Stimulated activated naive CD4-positive, alpha-beta T cell treated with Interleukin-2 at 50 U/mL for 16 hours (primary cell): ENCODE measurements around the gene LAMB3.
"Not testable (repeated sequence)": the region's sequence is repeated elsewhere in the genome, so short reads cannot be mapped to it uniquely, and the experiment has no call there.

ENCODE experiments used
- DNase-seq: peaks from one replicate; lab custom pipeline; 2025; lab: John Stamatoyannopoulos, UW

Gene LAMB3

DNA sequence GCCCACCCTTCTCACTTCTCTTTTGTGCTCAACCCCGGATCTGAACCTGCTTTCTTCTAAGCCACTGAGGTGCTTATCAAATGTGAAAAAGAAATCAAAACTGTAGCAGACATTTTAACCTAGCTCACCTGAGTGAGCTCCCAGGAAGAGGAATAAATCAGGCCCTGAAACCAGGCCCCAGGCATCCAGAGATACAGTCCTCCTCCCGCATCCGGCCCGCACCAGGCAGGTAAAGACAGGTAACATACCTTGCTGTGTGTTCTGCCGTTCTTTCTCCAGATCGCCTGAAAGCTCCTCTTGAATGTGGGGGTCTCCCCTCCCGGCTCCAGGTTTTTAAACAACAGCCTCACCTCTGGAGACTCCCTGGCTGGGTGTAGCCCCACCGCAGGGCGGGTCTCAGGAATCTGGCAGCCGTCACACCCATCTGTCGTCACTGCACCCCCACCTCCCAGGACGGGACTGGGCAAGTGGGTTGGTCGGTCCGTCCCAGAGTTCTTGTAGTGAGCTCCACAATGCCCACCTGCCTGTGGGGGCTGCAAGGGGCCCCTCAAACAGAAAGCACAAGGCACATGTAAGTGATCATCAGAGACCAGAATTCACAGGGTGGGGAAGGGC lies at the start of gene LAMB3:
Gene LAMB3 (minus strand): TSS at position 305 of the 615 bp plus-strand sequence. CDS start 1,481 bp downstream, outside the sequence.
- DNase-seq, result no peak

DNA sequence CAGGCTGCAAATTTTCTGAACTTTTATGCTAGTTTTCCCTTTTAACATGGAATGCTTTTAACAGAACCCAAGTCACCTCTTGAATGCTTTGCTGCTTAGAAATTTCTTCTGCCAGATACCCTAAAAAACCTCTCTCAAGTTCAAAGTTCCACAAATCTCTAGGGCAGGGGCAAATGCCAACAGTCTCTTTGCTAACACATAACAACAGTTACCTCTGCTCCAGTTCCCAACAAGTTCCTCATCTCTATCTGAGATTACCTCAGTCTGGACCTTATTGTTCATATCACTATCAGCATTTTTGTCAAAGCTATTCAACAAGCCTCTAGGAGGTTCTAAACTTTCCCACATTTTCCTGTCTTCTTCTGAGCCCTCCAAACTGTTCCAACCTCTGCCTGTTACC lies 48.5 kb upstream of the LAMB3 start:
- not testable (repeated sequence) for DNase-seq

DNA sequence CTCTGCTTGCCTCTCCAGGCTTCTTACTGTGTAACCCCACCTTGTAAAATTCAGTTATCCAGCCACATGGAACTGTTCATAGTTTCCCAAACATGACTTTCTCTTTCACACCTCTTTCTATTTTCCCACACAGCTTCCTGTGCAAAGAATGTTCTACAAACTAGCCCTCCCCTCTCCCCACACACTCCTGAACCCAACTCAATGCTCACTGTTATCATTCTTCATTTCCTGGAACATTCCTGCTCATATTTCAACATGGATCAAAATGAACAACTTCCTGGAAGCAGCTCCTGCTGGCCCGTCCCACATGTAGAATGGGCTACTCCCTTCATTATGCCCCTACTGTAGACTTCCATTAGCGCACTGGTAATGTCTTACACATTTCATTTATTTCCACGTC lies 44.9 kb upstream of the LAMB3 start:
- DNase-seq, result no peak

DNA sequence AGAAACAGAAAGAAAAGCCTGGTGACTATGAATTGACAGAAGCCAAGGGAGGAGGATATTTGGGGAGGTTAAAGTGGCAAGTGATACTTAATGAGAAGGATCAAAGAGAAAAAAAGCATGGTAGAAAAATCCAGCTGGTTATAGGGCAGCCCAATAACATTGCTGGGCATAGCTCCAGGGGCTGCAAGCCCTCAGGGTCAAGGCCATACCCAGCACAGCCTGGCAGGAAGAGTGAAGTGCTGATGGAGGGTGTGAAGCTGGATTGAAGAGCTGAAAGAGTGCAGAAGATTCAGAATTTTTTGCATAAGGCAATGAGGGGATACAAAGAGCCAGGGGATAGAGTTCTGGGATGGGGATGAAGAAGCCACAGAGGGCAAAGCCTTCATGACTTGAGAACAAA lies 44.4 kb upstream of the LAMB3 start:
- no peak for DNase-seq

DNA sequence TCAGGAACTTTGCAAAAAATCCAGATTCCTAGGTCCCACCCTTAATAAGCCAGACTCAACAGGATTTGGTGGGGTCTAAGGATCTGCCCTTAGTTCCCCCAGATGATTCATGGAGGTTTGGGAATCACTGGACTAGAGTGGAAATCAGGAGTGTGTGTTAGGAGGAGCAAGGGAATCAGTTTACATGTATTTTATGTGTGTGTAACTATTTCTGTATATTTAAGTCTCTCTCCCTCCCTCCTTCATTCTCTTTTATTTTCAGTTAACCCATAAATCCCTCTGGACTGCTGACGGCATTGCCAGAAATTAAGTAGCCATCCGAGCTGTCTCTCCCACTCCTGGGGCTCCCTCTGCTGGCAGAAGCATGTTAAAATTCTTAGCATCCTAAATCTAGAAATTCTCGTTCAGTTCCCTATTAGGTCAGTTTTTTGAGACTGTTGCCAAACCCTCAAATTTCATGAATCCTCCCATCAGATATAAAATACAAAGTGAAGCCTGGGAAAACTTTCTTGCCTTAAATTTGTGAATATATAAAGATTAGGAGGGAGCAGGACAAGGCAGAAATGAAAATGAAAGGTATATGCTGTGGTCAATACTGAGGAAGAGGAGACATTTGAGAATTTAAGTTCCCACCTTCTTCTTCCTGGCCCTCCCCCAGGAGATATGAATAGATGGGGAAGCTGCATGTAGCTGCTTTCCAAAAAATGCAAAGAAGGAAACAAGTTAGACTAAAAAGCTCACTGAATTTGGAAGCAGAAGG lies 40.7 kb upstream of the LAMB3 start:
- peak; percentile 66 for DNase-seq

DNA sequence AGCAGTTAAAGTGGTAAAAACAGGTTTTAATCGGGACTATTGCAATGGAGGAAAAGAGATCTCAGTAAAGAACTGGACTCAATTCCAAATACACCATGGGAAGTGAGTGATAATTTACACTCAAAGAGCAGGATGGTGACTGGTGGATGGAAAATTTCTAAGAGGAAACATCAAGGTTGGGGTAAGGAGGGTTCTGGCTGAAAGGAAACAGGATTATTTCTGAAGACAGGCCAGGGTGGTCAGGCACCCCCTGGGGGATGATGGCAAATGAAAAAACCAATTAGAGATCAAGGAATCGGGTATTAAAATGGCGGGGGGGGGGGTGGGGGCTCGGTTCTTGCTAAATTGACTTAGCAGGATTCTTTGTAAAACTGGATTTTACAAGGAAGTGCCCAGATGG lies 40.1 kb upstream of the LAMB3 start:
- no peak for DNase-seq

DNA sequence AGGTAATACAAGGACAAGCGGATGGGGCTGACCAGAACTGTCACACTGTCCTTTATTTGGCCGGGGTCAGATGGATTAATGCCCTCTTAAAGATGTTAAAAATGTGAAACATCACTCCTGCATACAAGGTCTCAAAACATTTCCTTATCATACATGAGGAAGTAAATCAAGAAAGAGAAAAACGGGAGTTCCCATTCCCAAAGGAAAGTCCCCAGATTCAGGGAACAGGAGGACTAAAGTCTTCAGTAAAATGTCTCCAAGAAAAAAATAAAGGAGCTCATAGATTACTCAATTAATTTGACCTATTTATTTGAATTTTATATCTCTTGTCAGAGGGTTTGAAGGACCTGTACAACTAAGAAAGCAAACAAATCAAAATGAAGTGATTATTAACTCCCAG lies 39.0 kb upstream of the LAMB3 start:
- no peak for DNase-seq

DNA sequence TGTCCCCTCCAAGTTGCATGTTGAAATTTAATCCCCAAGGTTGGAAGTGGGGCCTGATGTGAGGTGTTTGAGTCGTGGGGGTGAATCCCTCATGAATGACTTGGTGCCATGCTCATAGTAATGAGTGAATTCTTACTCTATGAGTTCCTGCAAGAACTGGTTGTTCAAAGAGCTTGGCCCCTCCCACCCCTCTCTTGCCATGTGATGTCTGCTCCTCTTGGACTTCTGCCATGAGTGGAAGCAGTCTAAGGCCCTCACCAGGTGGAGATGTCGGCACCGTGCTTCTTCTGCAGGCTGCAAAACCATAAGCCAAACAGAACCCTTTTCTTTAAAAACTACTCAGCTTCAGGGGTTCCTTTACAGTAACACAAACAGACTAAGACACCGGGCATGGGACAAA lies 37.3 kb upstream of the LAMB3 start:
- DNase-seq, result no peak

DNA sequence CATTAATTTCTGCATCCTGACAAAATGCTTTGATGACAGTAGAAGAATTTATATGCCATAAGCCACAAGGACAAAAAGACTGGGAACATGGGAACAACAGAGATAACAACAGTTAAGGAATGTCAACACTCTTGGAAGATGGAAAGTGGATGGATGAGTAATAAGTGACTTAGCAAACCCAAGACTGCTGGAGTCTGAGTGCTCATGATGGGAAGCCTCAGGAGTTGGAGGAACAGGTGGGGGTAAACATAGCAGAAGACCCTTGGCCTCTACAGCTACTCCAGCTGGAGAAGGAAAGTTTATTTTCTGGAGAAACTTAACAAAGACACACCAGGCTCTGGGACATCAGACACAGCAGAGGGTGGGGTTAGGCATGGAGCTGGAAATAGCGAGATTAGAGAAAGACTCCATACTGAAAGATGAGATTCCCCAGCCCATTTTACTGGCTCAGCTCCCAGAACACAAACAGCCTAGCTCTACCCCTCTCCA lies 36.6 kb upstream of the LAMB3 start:
- no peak for DNase-seq

DNA sequence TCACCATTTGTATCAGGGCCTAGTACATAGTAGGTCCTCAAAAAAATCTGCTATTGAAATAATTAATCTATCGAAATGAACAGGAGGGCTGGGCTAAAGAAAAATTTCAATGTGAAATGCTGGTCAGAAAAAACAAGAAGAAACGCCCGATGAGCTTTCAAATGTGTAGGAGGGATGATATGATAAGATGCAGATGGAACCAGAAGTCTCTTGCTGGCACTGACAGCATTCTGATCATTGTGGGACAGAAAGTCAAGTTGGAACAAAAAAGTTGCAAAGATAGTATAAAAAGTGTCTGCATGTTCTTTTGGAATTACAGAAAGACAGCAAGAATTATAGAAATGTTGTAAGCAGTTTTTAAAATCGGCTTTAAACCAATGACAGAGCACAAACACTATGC lies 34.1 kb upstream of the LAMB3 start:
- DNase-seq, result no peak

DNA sequence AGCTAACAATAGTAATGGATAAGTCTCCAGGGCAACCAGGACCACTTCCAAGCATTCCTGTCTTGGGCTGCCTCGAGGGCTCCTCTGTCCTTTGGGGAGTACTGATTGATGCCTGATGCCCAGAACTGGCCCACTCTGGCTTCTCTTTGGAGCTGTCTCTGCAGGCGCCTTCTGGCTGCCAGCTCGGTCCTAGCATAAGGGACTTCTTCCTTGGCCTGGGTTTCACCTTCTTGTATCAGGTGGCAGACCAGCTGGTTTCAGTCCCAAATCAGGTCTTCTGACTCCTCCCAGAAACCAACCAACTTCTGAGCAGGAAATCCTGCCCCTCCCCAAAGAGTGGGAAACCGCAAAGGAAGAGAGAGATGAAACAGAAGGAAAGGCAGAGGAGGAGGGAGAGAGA lies 33.6 kb upstream of the LAMB3 start:
- no peak for DNase-seq

DNA sequence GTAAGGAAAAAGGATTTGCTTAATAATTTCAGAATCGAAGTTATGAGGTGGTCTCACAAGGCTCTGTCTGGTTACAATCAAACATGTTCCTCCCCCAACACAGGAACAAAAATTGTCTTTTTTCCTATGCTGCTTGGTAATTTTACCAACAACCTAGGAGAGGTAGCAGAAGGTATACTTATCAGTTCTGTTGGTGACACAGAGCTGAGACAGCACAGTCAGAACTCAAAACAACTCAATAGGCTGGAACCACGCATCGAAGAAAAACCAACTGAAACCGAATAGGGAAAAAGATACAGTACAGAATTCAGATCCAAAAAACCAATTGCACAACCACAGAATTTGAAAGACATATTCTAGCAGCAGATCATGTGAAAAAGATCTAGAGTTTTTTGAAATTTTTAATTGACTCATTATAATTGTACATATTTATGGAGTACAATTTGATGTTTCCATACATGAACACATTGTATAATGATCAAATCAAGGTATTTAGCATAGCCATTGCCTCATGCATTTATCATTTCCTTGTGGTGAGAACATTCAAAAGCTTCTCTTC lies 26.8 kb upstream of the LAMB3 start:
- DNase-seq, result no peak

DNA sequence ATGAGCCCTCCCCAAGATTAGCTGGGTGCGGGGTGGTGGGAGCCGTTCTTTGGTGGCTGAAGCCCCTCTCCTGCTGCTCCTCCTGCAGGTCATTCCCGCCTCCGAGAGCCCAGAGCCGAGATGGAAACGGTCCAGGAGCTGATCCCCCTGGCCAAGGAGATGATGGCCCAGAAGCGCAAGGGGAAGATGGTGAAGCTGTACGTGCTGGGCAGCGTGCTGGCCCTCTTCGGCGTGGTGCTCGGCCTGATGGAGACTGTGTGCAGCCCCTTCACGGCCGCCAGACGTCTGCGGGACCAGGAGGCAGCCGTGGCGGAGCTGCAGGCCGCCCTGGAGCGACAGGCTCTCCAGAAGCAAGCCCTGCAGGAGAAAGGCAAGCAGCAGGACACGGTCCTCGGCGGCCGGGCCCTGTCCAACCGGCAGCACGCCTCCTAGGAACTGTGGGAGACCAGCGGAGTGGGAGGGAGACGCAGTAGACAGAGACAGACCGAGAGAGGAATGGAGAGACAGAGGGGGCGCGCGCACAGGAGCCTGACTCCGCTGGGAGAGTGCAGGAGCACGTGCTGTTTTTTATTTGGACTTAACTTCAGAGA lies 23.4 kb upstream of the LAMB3 start:
- DNase-seq, result no peak

DNA sequence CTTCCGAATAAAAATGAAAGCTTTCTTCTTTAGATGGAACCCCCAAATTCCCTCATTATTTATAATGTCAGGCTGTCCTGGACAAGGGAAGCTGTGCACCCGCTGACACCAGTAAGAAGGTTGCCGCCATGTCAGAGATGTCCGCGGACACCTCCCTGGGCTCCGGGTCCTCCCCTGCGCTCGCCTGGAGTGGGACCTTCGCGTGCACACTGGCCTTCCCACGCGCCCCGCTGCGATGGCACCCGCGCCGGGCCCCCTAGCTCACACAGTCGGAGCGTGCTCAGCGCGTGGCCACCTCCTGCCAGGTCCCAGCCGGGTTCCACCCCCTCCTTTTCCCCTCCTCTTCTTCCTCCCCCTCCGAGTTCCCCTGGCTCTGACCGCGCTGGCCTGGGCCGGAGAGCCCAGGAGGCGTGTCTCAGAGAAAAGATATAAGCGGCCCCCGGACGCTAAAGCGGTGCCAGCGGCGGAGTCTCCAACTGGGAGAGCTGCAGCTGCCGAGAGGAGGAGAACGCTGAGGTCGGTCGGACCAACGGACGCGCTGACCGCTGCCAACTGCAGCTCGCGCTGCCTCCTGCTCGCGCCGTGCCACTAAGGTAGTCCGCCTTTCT lies 22.8 kb upstream of the LAMB3 start, which contains the start of gene G0S2:
Gene G0S2 (plus strand): TSS at position 456 of the 608 bp plus-strand sequence. CDS start 273 bp downstream, outside the sequence.
- peak; percentile 34 for DNase-seq

DNA sequence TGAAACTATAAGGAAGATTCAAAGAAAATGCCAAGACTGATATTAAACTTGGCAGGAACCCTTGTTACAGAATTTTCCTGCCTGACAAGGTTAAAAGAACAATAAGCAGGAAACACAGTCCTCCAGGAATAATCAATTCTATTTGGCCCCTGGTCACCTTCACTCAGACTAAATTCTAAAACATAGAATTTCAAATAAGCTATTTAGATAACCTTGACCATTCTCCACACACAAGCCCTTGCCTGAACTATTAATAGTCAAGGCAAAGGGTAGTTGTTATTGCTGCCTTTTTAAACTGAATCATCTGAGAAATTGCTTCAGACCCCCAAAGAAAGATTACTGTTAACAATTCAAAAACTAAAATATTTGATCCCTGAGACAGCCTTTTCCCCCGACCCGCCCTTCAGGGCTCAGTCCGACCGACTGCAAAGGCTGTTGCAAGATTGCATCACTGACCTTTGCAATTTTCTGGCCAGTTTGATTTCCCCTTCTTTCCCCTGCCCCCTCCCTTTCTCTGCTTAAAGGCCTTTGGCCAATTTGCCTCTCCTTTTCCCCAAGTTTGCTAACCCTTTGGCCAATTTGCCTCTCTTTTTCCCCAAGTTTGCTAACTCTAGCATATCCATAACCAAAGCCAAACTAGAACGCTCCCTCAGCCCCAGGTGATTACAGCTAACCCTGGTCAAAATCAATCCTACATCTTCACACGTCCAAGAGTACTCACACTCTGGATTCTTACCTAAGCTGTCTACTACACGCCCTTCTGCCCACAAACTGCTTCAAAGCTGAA lies 21.6 kb upstream of the LAMB3 start:
- DNase-seq, result no peak

DNA sequence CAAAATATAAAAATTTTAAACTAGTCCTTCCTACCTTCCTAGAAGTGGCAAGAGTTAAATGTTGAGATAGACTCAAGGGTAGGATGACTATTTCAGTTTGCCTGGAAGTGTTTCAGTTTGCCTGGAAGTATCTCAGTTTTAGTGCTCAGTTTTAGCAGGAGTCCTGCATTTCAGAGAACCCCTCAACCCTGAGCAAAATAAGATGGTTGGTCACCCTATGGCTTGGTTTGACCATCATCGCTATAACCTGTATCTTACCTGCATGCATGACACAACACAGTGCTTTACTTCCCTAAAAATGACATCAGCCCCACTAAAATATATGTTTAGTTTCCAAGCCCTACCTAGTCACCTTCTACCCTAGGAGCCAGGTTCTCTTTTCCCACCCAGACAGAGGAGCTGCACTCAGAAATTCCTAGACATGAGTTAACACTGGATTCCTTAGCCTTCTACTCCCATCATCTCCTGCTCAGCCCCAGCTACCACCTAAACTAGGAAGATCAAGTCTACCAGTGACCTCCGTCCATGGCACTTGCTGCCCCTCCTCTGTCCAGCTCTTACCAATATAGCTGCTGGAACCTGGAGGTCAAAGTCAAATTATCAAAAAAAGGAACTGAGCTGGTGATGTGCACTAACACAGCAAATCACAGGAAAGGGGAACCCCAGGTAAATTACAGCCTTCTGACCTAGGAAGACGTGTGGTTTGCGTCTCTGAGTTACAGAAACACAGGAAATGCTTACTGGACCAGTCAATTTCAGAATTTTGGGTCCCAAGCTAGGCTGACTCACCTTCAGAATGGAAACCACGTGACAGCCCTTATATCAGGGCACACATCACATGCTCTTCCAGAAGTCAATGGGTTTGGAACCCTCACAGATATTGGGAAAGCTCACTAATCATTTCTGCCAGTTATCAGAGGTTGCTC lies 20.7 kb upstream of the LAMB3 start:
- peak; percentile 10 for DNase-seq

DNA sequence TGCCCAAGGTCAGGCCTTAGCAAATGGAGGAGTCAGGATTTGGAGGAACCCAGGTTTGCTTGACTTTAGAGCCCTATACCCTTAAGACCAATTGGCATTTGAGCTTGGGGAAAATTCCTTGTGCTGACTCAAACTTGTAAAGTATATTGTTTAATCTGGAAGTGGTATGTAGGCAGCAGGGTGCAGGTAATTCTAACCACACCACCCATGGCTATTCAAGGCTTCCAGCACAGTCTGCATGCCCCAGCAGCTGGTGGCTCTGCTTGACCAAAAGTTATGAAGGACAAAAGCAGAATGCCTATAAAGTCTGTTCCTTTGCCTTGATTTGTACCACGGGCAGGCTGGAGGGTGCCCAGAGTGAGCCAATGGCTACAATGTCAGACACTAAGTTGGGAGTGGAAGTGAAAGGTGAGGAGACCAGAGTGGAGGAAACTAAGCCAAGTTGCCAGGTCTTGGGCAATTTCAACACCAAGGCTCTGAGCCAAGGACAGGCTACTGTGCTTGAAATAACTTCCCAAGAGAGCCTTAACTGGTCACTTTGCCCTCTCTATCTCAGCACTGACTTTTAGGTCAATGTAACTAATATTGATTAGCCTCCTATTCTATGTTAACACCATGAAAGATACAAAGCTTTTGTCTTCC lies 18.3 kb upstream of the LAMB3 start:
- DNase-seq, result no peak

DNA sequence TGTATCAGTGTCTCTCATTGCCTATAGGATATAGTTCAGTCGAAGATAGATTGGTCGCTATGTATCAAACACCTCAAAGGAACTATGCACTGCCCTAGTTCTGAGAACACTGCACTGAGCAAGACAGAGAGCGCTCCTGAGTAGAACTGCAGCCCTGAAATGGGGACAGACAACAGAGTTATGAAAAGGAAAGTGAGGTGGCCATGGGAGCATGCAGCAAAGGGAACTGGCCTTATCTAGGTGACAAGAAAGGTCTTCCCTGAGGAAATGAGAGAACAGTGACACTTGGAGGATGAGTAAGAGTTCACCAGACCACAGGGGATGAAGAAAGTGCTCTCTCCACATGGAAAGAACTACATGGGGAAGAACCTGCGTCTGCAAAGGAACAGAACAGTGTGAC lies 15.5 kb upstream of the LAMB3 start:
- DNase-seq, result no peak

DNA sequence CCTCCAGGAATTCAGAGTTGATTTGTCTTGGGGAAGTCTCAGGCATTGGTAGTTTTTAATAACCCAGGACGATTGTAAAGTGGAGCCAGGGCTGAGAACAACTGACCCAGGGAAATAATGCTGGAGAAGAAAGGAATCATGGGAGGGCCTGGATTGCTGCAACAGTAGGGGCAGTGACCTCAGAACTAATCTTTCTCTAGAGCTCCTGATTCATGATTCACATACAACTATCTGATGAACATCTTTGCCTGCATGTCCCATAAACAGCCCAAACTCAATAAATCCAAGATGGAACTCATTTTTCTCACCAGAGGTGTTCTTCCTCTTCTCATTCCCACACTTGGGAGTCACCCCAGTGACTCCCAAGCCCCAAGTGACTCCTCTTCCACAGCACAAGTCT lies 14.9 kb upstream of the LAMB3 start:
- DNase-seq, result no peak

DNA sequence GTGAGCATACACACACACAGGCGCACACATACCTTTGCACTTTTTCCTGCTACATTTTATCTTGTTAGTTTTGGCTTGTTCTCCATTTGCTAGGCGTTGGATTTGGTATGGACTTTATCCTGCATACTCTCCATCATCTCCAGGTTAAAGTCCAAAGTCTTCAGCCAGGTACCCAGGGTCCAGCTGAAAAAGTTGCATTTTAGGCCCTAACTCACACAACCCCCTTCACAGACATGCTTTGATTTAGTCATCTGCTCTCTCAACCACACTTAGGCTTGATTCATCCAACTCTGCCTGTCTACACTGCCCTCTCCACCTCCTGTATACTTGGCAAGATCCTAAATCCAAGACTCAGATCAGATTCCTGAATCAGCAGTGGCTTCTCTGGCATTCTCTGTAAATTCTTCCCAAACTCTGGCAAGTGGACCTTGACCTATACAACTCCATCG lies 10.7 kb upstream of the LAMB3 start:
- no peak for DNase-seq
